ENCODE data around the gene KRTAP12-4. TPM values are rescaled to one million over a fixed set of nuclear protein-coding genes. Genes with fewer than 3 reads are reported as not detected.

Gene KRTAP12-4
- total RNA-seq, 1 experiment from 2014 or later = not detected

GRCh38 chr21:44619886-44620285 is 34.6 kb downstream of the KRTAP12-4 start:
- ChIA-PET POLR2A (ENCODE audit: unreplicated experiment) (no interaction called here), CTCF (no interaction called here)
- Histone ChIP-seq H3K79me2 (ENCODE audit: low read depth) (no peaks in the 10 kb centered on the region), H3K4me3 (no peak overlapping the region), H3K36me3 (ENCODE audit: low read depth) (no peaks in the 10 kb centered on the region), H3K4me1 (replicated peaks; ENCODE audit: insufficient read depth) (no peaks in the 10 kb centered on the region), H3K9me2 (ENCODE audit: insufficient read depth) (no peaks in the 10 kb centered on the region), H3K9me3 (ENCODE audit: insufficient read depth, low read depth) (peaks cover 4% of the 10 kb centered on the region; the same call in 1 of the 2 replicates), H3K27me3 (ENCODE audit: insufficient read depth, low read depth) (peaks cover 23% of the 10 kb centered on the region), H4K20me1 (ENCODE audit: insufficient read depth) (no peaks in the 10 kb centered on the region), H3K27ac (no peak overlapping the region), H3F3A (ENCODE audit: insufficient read depth, low read depth) (no peaks in the 10 kb centered on the region), H2AFZ (no peak overlapping the region), H3K4me2 (no peak overlapping the region)
- DNase-seq = no peak
- intact Hi-C loops (cut with micrococcal nuclease; ENCODE audit: unreplicated experiment) = no loop called here
- no TSS peak for BruUV-seq (replicated peaks)
- TF ChIP-seq CTCF (conservative IDR thresholded peaks at IDR 0.05) (no peak), EZH2 (IDR thresholded peaks at IDR 0.05; ENCODE audit: low read depth) (no peak)

DNA sequence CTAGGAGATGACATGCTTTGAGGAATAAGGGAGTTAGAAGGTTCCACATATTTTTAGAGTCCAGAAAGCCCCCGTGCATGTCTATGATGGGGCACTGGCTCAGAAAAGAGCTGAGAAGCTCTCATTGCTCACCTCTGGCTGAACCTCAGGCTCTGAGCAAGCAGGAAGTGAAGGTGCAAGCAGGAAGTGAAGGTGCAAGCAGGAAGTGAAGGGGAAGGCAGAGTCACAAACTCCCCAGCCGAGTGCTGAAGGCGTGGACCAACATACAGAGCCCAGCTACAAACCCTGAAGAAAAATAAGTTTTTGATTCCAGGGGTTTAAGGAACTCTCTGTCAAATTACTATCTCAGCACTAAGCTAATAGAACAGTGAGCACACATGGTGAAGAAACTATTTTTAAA is 35.5 kb downstream of the KRTAP12-4 start:
- intact Hi-C loops (cut with micrococcal nuclease; ENCODE audit: unreplicated experiment) = no loop called here
- Histone ChIP-seq H3K79me2 (ENCODE audit: low read depth) (no peaks in the 10 kb centered on the region), H3F3A (ENCODE audit: insufficient read depth, low read depth) (no peaks in the 10 kb centered on the region)

DNA sequence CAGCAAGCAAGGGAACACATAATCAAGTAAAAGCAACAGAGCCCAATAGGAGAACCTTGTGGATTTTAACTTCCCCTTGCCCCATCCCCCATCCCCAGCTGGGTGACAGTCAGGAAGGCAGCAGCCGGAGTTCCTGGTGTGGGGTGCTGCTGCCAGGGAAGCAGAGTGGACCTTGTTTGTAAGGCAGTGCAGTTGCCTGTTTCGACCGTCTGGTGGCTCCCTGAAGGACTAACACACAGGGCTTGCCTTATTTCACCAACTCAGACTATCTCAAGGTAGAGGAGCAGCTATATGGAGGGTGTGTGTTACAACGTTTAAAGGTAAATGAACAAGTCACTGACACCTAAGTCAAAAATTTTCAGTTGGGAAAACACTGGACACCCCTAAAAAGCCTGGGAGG is 36.0 kb downstream of the KRTAP12-4 start:
- intact Hi-C loops (cut with micrococcal nuclease; ENCODE audit: unreplicated experiment) = no loop called here
- no peak for DNase-seq
- H3K4me1 ChIP-seq (replicated peaks; ENCODE audit: insufficient read depth) = no peaks in the 10 kb centered on the region
- peaks cover 2% of the 10 kb centered on the region; the same call in 1 of the 2 replicates for H3K9me3 ChIP-seq (ENCODE audit: insufficient read depth, low read depth)
- no peak overlapping the region for H3K27ac ChIP-seq
- no peaks in the 10 kb centered on the region for H3K79me2 ChIP-seq (ENCODE audit: low read depth)
- H3K4me3 ChIP-seq = no peak overlapping the region
- ChIA-PET POLR2A (ENCODE audit: unreplicated experiment) (no interaction called here), CTCF (interaction anchor here (0.5 kb wide), 1 partner anchor 176 kb away, joined by 4 read pairs; no protein-coding TSS in a partner anchor)
- no peaks in the 10 kb centered on the region for H3K9me2 ChIP-seq (ENCODE audit: insufficient read depth)
- H4K20me1 ChIP-seq (ENCODE audit: insufficient read depth) = no peaks in the 10 kb centered on the region
- H3K27me3 ChIP-seq (ENCODE audit: insufficient read depth, low read depth) = peaks cover 34% of the 10 kb centered on the region
- no peak overlapping the region for H3K4me2 ChIP-seq
- H3K36me3 ChIP-seq (ENCODE audit: low read depth) = no peaks in the 10 kb centered on the region
- no peak overlapping the region for H2AFZ ChIP-seq
- no TSS peak for BruUV-seq (replicated peaks)
- no peaks in the 10 kb centered on the region for H3F3A ChIP-seq (ENCODE audit: insufficient read depth, low read depth)
- TF ChIP-seq EZH2 (IDR thresholded peaks at IDR 0.05; ENCODE audit: low read depth) (no peak), CTCF (conservative IDR thresholded peaks at IDR 0.05) (no peak; the same call in 1 of the 2 replicates)

More for the DNA sequence above, 35.5 kb downstream of the KRTAP12-4 start:
- no peaks in the 10 kb centered on the region for H3K4me1 ChIP-seq (replicated peaks; ENCODE audit: insufficient read depth)
- H3K9me3 ChIP-seq (ENCODE audit: insufficient read depth, low read depth) = peaks cover 4% of the 10 kb centered on the region; the same call in 1 of the 2 replicates
- ChIA-PET CTCF (no interaction called here), POLR2A (ENCODE audit: unreplicated experiment) (no interaction called here)
- no peak for TF ChIP-seq EZH2 (IDR thresholded peaks at IDR 0.05; ENCODE audit: low read depth)
- no peak for DNase-seq
- H3K4me3 ChIP-seq = no peak overlapping the region
- H3K4me2 ChIP-seq = no peak overlapping the region
- H3K36me3 ChIP-seq (ENCODE audit: low read depth) = no peaks in the 10 kb centered on the region
- peaks cover 32% of the 10 kb centered on the region for H3K27me3 ChIP-seq (ENCODE audit: insufficient read depth, low read depth)
- no peaks in the 10 kb centered on the region for H3K9me2 ChIP-seq (ENCODE audit: insufficient read depth)
- no peaks in the 10 kb centered on the region for H4K20me1 ChIP-seq (ENCODE audit: insufficient read depth)
- no peak overlapping the region for H3K27ac ChIP-seq
- no peak overlapping the region for H2AFZ ChIP-seq
- BruUV-seq (replicated peaks) = no TSS peak

DNA sequence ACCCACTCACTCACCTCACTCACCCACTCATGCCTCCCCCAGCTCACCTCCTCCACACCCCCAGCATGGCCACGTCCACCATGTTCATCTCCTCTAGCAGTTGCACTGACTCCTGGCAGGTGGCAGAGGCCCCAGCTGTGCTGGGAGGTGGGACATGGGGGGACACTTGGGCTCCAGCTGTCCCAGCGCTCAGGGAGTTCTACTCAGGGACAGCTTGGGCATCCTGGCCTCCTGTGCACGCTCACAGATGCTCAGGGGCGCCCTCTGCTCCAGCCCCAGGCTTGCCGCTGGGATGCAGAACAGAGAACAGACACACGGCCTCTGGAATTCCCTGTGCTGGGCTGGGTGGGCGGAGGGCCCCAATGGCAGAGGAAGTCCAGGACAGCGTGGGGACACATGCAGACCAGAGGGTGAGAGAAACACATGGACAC is 37.4 kb downstream of the KRTAP12-4 start:
- no peak for DNase-seq
- intact Hi-C loops (cut with micrococcal nuclease; ENCODE audit: unreplicated experiment) = no loop called here
- H3K27ac ChIP-seq = no peak overlapping the region
- H3F3A ChIP-seq (ENCODE audit: insufficient read depth, low read depth) = no peaks in the 10 kb centered on the region
- H3K27me3 ChIP-seq (ENCODE audit: insufficient read depth, low read depth) = peaks cover 42% of the 10 kb centered on the region
- no peaks in the 10 kb centered on the region for H3K9me2 ChIP-seq (ENCODE audit: insufficient read depth)
- H2AFZ ChIP-seq = no peak overlapping the region
- no peaks in the 10 kb centered on the region for H3K36me3 ChIP-seq (ENCODE audit: low read depth)
- CTCF ChIA-PET = no interaction called here
- POLR2A ChIA-PET (ENCODE audit: unreplicated experiment) = no interaction called here
- H3K4me3 ChIP-seq = no peak overlapping the region
- no peaks in the 10 kb centered on the region for H3K9me3 ChIP-seq (ENCODE audit: insufficient read depth, low read depth)
- H4K20me1 ChIP-seq (ENCODE audit: insufficient read depth) = no peaks in the 10 kb centered on the region
- TF ChIP-seq CTCF (conservative IDR thresholded peaks at IDR 0.05) (no peak), EZH2 (IDR thresholded peaks at IDR 0.05; ENCODE audit: low read depth) (no peak)
- H3K79me2 ChIP-seq (ENCODE audit: low read depth) = no peaks in the 10 kb centered on the region
- no TSS peak for BruUV-seq (replicated peaks)
- H3K4me1 ChIP-seq (replicated peaks; ENCODE audit: insufficient read depth) = no peaks in the 10 kb centered on the region
- no peak overlapping the region for H3K4me2 ChIP-seq

Data from PC-9 (cell line).